ENCODE measurements around the gene TRIM45.

- TF ChIP-seq CTCF (IDR thresholded peaks at IDR 0.05) (no peak), EP300 (IDR thresholded peaks at IDR 0.05) (no peak), POLR2A (IDR thresholded peaks at IDR 0.05) (no peak)
Observed at GRCh38 chr1:117166076-117166475, 44.5 kb upstream of the TRIM45 start.

All from ovary (tissue), 3 donors.